OCI-LY1 (cell line): ENCODE data around the gene SERGEF.

Experiments used
- H2AFZ ChIP-seq: fragments of 200-600 bp; sonication (generic), shearing (Covaris generic); 2 replicates; pipeline ENCODE4 v1.6.0; 2014; ENCODE audit warnings: antibody characterized with exemption, mild to moderate bottlenecking, low read length
- H3F3A ChIP-seq: fragments of 200-600 bp; sonication (generic), shearing (Covaris generic); 2 replicates; pipeline ENCODE4 v1.6.0; 2014; ENCODE audit warnings: mild to moderate bottlenecking, antibody characterized with exemption, low read length, moderate library complexity; ENCODE audit not compliant: insufficient read depth
- H3K27ac ChIP-seq: fragments of 200-600 bp; sonication (generic); 2 replicates; pipeline ENCODE4 v1.5.1; 2014; ENCODE audit warnings: low read length, mixed run types, mild to moderate bottlenecking, low read depth; ENCODE audit not compliant: poor library complexity, severe bottlenecking
- H3K27me3 ChIP-seq: fragments of 200-600 bp; sonication (generic); 2 replicates; pipeline ENCODE4 v1.6.0; 2014; ENCODE audit warnings: antibody characterized with exemption, mild to moderate bottlenecking, low read length, moderate library complexity; ENCODE audit not compliant: insufficient read depth
- H3K36me3 ChIP-seq: fragments of 200-600 bp; sonication (generic); 2 replicates; pipeline ENCODE4 v1.6.1; 2014; ENCODE audit warnings: mild to moderate bottlenecking, antibody characterized with exemption, low read length, moderate library complexity, mixed read lengths; ENCODE audit not compliant: insufficient read depth
- H3K4me1 ChIP-seq: fragments of 200-600 bp; sonication (generic); 2 replicates; pipeline ENCODE4 v1.5.1; 2014; ENCODE audit warnings: mild to moderate bottlenecking, low read length, moderate library complexity; ENCODE audit not compliant: insufficient read depth, severe bottlenecking
- H3K4me2 ChIP-seq: fragments of 200-600 bp; sonication (generic), shearing (Covaris generic); 2 replicates; pipeline ENCODE4 v1.6.1; 2014; ENCODE audit warnings: low read length
- H3K4me3 ChIP-seq: fragments of 200-600 bp; sonication (generic); 2 replicates; pipeline ENCODE4 v1.5.1; 2014; ENCODE audit warnings: low read length, low read depth, mild to moderate bottlenecking, mixed read lengths; ENCODE audit not compliant: poor library complexity, severe bottlenecking
- H3K79me2 ChIP-seq: fragments of 200-600 bp; shearing (Covaris generic); 2 replicates; pipeline ENCODE4 v1.6.1; 2016; ENCODE audit warnings: mixed run types, low read length, mixed read lengths; ENCODE audit not compliant: insufficient read depth
- H3K9ac ChIP-seq: fragments of 200-600 bp; sonication (generic), shearing (Covaris generic); 2 replicates; pipeline ENCODE4 v1.6.1; 2014; ENCODE audit warnings: mild to moderate bottlenecking, low read length, mixed read lengths
- H3K9me2 ChIP-seq: fragments of 200-600 bp; sonication (generic), shearing (Covaris generic); 2 replicates; pipeline ENCODE4 v1.6.1; 2014; ENCODE audit warnings: low read depth, mild to moderate bottlenecking, low read length, mixed read lengths
- H3K9me3 ChIP-seq: fragments of 200-600 bp; shearing (Covaris generic); 2 replicates; pipeline ENCODE4 v1.6.1; 2014; ENCODE audit warnings: low read length, mixed read lengths
- H4K20me1 ChIP-seq: fragments of 200-600 bp; sonication (generic), shearing (Covaris generic); 2 replicates; pipeline ENCODE4 v1.6.0; 2016; ENCODE audit warnings: mild to moderate bottlenecking, low read length; ENCODE audit not compliant: insufficient read depth
- EZH2 ChIP-seq: fragments of 200-600 bp; sonication (generic), shearing (Covaris generic); IDR thresholded peaks from 2 replicates; pipeline ENCODE4 v1.8.0; 2017; ENCODE audit warnings: borderline replicate concordance, mixed run types, mild to moderate bottlenecking, antibody characterized with exemption, low read length, moderate library complexity, mixed read lengths
- TF ChIP-seq, protein P1 (sequence below): fragments of 200-600 bp; sonication (generic), shearing (Covaris generic); IDR thresholded peaks from 2 replicates; pipeline ENCODE4 v1.5.1; 2017; ENCODE audit warnings: mild to moderate bottlenecking, antibody characterized with exemption, low read length, moderate library complexity, mixed read lengths

SERGEF gene

DNA sequence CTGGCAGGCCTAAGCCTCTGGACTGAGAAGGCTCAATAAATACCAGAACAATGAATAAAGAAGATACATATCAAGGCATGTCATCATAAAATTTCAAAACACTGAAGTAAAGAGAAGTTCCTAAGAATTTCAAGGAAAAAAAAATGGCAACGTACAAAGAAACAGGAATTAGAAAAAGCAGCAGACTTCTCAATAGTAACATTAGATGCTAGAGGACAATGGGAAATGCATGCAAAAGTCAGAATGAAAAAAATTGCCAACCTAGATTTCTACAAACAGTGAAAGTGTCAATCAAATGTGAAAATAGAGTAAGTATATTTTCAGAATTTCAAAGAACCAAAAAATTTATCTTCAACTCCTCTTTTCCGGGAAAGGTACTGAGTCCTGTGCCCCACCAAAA lies 153.3 kb downstream of the SERGEF start:
- Histone ChIP-seq H3K9me2 (no peaks in the 10 kb centered on the region), H3K27ac (no peak overlapping the region), H3K4me3 (no peak overlapping the region), H2AFZ (no peak overlapping the region), H3K9ac (no peak overlapping the region), H3K4me2 (no peak overlapping the region), H3K9me3 (no peaks in the 10 kb centered on the region), H3K79me2 (no peaks in the 10 kb centered on the region), H3F3A (no peaks in the 10 kb centered on the region), H3K27me3 (no peaks in the 10 kb centered on the region), H3K36me3 (peaks cover 10% of the 10 kb centered on the region; the same call in 1 of the 2 replicates), H4K20me1 (no peaks in the 10 kb centered on the region), H3K4me1 (no peaks in the 10 kb centered on the region)
- TF ChIP-seq, protein P1, sequence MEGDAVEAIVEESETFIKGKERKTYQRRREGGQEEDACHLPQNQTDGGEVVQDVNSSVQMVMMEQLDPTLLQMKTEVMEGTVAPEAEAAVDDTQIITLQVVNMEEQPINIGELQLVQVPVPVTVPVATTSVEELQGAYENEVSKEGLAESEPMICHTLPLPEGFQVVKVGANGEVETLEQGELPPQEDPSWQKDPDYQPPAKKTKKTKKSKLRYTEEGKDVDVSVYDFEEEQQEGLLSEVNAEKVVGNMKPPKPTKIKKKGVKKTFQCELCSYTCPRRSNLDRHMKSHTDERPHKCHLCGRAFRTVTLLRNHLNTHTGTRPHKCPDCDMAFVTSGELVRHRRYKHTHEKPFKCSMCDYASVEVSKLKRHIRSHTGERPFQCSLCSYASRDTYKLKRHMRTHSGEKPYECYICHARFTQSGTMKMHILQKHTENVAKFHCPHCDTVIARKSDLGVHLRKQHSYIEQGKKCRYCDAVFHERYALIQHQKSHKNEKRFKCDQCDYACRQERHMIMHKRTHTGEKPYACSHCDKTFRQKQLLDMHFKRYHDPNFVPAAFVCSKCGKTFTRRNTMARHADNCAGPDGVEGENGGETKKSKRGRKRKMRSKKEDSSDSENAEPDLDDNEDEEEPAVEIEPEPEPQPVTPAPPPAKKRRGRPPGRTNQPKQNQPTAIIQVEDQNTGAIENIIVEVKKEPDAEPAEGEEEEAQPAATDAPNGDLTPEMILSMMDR: no peak
- TF ChIP-seq EZH2: no peak

DNA sequence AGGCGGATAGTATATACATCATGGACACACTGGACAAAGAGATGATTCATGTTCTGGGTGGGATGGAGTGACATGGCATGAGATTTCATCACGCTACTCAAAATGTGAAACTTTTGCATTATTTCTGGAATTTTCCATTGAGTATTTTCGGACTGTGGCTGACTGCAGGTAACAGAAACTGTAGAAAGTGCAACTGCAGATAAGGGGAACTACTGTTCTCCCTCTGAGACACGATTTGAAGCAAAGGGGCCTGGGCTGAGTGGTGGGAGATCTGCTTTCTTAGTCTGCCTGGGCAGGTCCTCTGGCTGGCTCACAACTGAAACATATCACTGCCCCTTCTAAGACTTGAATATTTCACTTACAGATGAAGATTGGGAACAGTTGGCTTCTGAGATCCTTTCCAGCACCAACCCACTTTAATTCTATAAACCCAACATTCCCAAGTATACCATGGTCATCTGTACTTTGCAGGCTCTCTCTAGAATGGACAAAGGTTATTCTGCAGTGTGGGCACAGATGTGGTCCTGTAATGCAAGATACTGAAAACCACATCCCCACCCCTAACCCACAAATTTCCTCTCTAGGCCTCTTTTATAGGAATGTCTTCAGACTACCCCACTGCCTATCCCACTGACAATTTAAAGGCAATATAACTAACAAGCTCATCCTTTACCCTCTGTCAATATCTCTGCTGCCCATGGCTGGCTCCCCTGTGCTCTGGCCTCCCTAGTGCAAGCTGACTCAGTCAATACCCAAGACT lies 157.1 kb downstream of the SERGEF start:
- H3K36me3 ChIP-seq: no peaks in the 10 kb centered on the region; the same call in 1 of the 2 replicates
- H2AFZ ChIP-seq: no peak overlapping the region
- no peaks in the 10 kb centered on the region for H3K9me3 ChIP-seq
- H3K4me2 ChIP-seq: no peak overlapping the region
- H3K9me2 ChIP-seq: no peaks in the 10 kb centered on the region
- no peaks in the 10 kb centered on the region for H4K20me1 ChIP-seq
- H3K4me3 ChIP-seq: no peak overlapping the region
- no peaks in the 10 kb centered on the region for H3K27me3 ChIP-seq
- no peaks in the 10 kb centered on the region for H3K4me1 ChIP-seq
- no peak overlapping the region for H3K9ac ChIP-seq
- no peak for TF ChIP-seq EZH2
- TF ChIP-seq, protein P1: no peak
- H3K79me2 ChIP-seq: no peaks in the 10 kb centered on the region
- H3F3A ChIP-seq: no peaks in the 10 kb centered on the region
- no peak overlapping the region for H3K27ac ChIP-seq

DNA sequence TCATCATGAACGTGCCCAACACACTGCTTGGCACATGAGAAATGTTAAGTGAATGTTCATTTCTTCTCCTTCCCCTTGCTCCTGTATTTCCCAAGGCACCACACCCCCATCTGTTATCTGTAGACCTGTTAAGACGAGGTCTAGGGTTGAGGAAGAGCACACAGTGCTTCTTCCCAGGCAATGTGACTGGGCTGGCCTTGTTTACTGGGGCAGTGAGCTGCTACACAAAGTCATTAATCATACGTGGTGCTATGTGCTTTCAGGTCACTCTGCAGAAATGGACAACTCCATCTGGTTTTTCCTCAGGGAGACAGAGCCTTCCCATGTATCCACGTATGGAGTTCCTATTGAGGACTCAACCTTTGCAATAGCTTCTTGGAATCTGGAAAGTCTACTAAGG lies 159.6 kb downstream of the SERGEF start:
- H2AFZ ChIP-seq: no peak overlapping the region
- H3K9ac ChIP-seq: no peak overlapping the region
- no peaks in the 10 kb centered on the region for H3K9me2 ChIP-seq
- no peaks in the 10 kb centered on the region for H3K9me3 ChIP-seq
- H3K36me3 ChIP-seq: peaks cover 4% of the 10 kb centered on the region; the same call in 1 of the 2 replicates
- H3K27me3 ChIP-seq: no peaks in the 10 kb centered on the region
- H3K4me3 ChIP-seq: no peak overlapping the region
- H3K4me2 ChIP-seq: no peak overlapping the region
- H4K20me1 ChIP-seq: no peaks in the 10 kb centered on the region
- H3K79me2 ChIP-seq: no peaks in the 10 kb centered on the region
- H3K4me1 ChIP-seq: no peaks in the 10 kb centered on the region
- no peaks in the 10 kb centered on the region for H3F3A ChIP-seq
- TF ChIP-seq EZH2: no peak
- TF ChIP-seq, protein P1: no peak
- H3K27ac ChIP-seq: no peak overlapping the region
